GM12875 (cell line): ENCODE results near the gene CSTF2T.

Experiments
- H3K4me3 ChIP-seq: one replicate; pipeline ENCODE4 v1.5.1; 2011; ENCODE audit warnings: low read depth, low read length, control low read depth
- CTCF ChIP-seq: IDR thresholded peaks from 2 replicates; pipeline ENCODE4 v1.5.1; 2011; ENCODE audit warnings: low read depth, mild to moderate bottlenecking, control low read depth, inconsistent platforms, low read length, moderate library complexity, borderline replicate concordance; ENCODE audit not compliant: insufficient read depth

CSTF2T gene

GRCh38 chr10:51708609-51709008 is 9.2 kb upstream of the CSTF2T start:
- TF ChIP-seq CTCF = no peak
- H3K4me3 ChIP-seq = no peak overlapping the region

- no peak for TF ChIP-seq CTCF
- no peak overlapping the region for H3K4me3 ChIP-seq
Measured at GRCh38 chr10:51707821-51708424, 8.5 kb upstream of the CSTF2T start.

GRCh38 chr10:51707392-51707791 is 8.0 kb upstream of the CSTF2T start:
- no peak for TF ChIP-seq CTCF
- no peak overlapping the region for H3K4me3 ChIP-seq

- no peak for TF ChIP-seq CTCF
- no peak overlapping the region for H3K4me3 ChIP-seq
Measured at GRCh38 chr10:51706225-51706624, 6.8 kb upstream of the CSTF2T start.

GRCh38 chr10:51705774-51706173 is 6.4 kb upstream of the CSTF2T start:
- no peak for TF ChIP-seq CTCF
- H3K4me3 ChIP-seq = no peak overlapping the region

- peak overlapping the region; percentile 87 for H3K4me3 ChIP-seq
- no peak for TF ChIP-seq CTCF
Measured at GRCh38 chr10:51700228-51700817, 928 bp upstream of the CSTF2T start.

- H3K4me3 ChIP-seq = peak overlapping the region; percentile 87
- TF ChIP-seq CTCF = no peak
Measured at GRCh38 chr10:51699145-51699474, 285 bp downstream of the CSTF2T start.
